DOHH2 (cell line): ENCODE results near the gene TGFBR3.

Source experiments
- EZH2phosphoT487 ChIP-seq: fragments of 200-600 bp; sonication (generic); IDR thresholded peaks from 2 replicates; pipeline ENCODE4 v1.6.1; 2017; ENCODE audit warnings: borderline replicate concordance, mild to moderate bottlenecking, antibody characterized with exemption, low read length, moderate library complexity, mixed read lengths
- TF ChIP-seq, protein P1 (sequence below): fragments of 200-600 bp; sonication (generic); IDR thresholded peaks from one replicate; pipeline ENCODE4 v1.5.1; 2014; ENCODE audit warnings: antibody characterized with exemption, mild to moderate bottlenecking, low read depth, low read length; ENCODE audit not compliant: poor library complexity, severe bottlenecking

DNA sequence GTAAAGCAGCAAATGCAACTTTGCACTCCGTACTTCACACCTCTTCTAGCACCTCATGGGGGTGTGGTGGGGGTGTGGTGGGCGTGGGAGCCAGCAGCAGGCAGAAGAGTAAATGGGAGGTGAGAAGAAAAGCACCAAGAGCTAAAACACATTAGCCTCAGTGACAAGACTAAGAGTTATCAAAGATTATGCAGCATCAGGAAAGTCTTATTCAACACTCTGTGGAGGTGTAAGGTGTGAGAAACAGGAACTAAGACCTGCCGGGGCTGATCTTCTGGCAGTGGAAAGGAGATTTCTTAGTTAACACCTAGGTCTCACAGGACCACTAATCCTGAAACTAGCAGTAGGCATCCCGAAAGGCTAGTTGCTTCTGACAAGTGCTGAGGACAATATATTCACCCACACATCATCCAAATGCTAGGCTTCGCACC lies 9.9 kb downstream of the TGFBR3 start:
- TF ChIP-seq, protein P1, sequence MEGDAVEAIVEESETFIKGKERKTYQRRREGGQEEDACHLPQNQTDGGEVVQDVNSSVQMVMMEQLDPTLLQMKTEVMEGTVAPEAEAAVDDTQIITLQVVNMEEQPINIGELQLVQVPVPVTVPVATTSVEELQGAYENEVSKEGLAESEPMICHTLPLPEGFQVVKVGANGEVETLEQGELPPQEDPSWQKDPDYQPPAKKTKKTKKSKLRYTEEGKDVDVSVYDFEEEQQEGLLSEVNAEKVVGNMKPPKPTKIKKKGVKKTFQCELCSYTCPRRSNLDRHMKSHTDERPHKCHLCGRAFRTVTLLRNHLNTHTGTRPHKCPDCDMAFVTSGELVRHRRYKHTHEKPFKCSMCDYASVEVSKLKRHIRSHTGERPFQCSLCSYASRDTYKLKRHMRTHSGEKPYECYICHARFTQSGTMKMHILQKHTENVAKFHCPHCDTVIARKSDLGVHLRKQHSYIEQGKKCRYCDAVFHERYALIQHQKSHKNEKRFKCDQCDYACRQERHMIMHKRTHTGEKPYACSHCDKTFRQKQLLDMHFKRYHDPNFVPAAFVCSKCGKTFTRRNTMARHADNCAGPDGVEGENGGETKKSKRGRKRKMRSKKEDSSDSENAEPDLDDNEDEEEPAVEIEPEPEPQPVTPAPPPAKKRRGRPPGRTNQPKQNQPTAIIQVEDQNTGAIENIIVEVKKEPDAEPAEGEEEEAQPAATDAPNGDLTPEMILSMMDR, result no peak
- TF ChIP-seq EZH2phosphoT487, result no peak
